ENCODE measurements around the gene GABPB2. TPM values are rescaled to one million over a fixed set of nuclear protein-coding genes. Genes with fewer than 3 reads are reported as not detected.

The GABPB2 gene
- total and polyA plus RNA-seq, 2 of the 13 experiments (the other 11 are each of a cell fraction or from before 2014, with no cell fraction given) = 0.09 TPM; not detected in 1

DNA sequence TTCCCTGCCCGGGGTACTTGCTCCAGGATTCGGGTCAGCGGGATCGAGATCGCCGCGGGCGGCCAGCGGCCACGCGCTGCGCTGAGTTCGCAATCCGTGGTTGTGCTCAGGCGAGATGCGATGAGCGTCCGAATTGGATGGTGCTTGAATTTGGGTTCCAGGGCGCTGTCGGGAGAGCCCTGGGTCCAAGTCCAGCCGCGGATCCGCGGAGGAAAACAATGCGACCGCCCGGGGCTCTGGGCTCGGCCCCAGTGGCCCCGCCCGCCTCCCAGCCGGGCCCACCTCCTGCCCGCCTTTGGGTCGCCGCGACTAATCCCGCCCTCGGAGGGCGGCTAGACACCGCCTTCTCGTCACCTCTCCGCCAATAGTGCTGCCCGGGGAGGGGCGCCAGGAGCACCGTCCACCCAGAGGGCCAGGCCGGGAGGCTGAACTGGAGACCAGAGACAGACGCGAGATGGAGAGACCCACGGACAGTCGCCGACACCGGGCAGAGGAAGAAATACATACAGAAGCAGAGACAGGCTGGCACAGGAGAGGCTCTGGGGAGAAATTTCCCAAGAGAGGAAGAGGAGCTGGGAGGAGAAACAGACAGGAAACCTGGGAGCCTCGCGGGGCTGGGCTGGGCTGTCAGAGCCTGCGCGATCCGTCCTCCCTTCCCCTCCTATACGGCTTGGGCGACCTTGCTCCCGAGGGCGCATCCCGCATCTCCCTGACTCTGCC, 76.0 kb downstream of the GABPB2 start, which contains the start of gene SEMA6C (continued):
- TF ChIP-seq PAWR (CRISPR knock-in tag; IDR thresholded peaks at IDR 0.05; ENCODE audit: borderline replicate concordance) (no peak), ARID5B (CRISPR knock-in tag; IDR thresholded peaks at IDR 0.05) (peak; percentile 52; the same call in 1 of the 2 replicates), ZNF143 (CRISPR knock-in tag; IDR thresholded peaks at IDR 0.05) (no peak), ATF7-NPFF (CRISPR knock-in tag; IDR thresholded peaks at IDR 0.05; ENCODE audit: low read depth) (no peak), ZNF607 (CRISPR knock-in tag; IDR thresholded peaks at IDR 0.05; ENCODE audit: borderline replicate concordance) (peak; percentile 91; the same call in 1 of the 2 replicates), ZNF605 (CRISPR knock-in tag; IDR thresholded peaks at IDR 0.05) (peak; percentile 19; the same call in 1 of the 2 replicates), HOXA3 (CRISPR knock-in tag; IDR thresholded peaks at IDR 0.05) (0 out of 2 replicates have a peak, but pooled peaks have one; percentile 7), FOXK1 (CRISPR knock-in tag; IDR thresholded peaks at IDR 0.05; ENCODE audit: borderline replicate concordance, low read depth) (peak; percentile 23), ZNF891 (CRISPR knock-in tag; IDR thresholded peaks at IDR 0.05) (peak; percentile 31; the same call in 1 of the 2 replicates), KDM3A (CRISPR knock-in tag; IDR thresholded peaks at IDR 0.05; ENCODE audit: low read depth) (0 out of 2 replicates have a peak, but pooled peaks have one; percentile 38), SRY (CRISPR knock-in tag; IDR thresholded peaks at IDR 0.05) (0 out of 2 replicates have a peak, but pooled peaks have one; percentile 8), ZBTB39 (CRISPR knock-in tag; IDR thresholded peaks at IDR 0.05) (no peak), SNAPC5 (CRISPR knock-in tag; IDR thresholded peaks at IDR 0.05; ENCODE audit: borderline replicate concordance) (no peak)
- TF ChIP-seq, protein P1, sequence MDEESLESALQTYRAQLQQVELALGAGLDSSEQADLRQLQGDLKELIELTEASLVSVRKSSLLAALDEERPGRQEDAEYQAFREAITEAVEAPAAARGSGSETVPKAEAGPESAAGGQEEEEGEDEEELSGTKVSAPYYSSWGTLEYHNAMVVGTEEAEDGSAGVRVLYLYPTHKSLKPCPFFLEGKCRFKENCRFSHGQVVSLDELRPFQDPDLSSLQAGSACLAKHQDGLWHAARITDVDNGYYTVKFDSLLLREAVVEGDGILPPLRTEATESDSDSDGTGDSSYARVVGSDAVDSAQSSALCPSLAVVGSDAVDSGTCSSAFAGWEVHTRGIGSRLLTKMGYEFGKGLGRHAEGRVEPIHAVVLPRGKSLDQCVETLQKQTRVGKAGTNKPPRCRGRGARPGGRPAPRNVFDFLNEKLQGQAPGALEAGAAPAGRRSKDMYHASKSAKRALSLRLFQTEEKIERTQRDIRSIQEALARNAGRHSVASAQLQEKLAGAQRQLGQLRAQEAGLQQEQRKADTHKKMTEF (CRISPR knock-in tag; IDR thresholded peaks at IDR 0.05) = peak; percentile 69
- TF ChIP-seq, protein P2, sequence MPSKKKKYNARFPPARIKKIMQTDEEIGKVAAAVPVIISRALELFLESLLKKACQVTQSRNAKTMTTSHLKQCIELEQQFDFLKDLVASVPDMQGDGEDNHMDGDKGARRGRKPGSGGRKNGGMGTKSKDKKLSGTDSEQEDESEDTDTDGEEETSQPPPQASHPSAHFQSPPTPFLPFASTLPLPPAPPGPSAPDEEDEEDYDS (CRISPR knock-in tag; IDR thresholded peaks at IDR 0.05) = peak; percentile 92
- TF ChIP-seq, protein P3, sequence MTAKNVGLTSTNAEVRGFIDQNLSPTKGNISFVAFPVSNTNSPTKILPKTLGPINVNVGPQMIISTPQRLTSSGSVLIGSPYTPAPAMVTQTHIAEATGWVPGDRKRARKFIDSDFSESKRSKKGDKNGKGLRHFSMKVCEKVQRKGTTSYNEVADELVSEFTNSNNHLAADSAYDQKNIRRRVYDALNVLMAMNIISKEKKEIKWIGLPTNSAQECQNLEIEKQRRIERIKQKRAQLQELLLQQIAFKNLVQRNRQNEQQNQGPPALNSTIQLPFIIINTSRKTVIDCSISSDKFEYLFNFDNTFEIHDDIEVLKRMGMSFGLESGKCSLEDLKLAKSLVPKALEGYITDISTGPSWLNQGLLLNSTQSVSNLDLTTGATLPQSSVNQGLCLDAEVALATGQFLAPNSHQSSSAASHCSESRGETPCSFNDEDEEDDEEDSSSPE (CRISPR knock-in tag; IDR thresholded peaks at IDR 0.05) = peak; percentile 30; the same call in 1 of the 2 replicates
